Fibroblast of lung (primary cell): ENCODE results near the gene CPLANE2.

Experiments
- CTCF ChIP-seq, 2 donors: IDR thresholded peaks in 1 of 2; conservative IDR thresholded peaks in 1 of 2; 1 replicate in 1 of 2; 2 replicates in 1 of 2; pipeline ENCODE4 v1.5.1; 2011 to 2012; ENCODE audit warnings: low read length in 2 of 2, control low read depth in 1 of 2, inconsistent platforms in 1 of 2, low read depth in 1 of 2, mild to moderate bottlenecking in 1 of 2
- EZH2 ChIP-seq: IDR thresholded peaks from 2 replicates; pipeline ENCODE4 v1.5.1; 2012; ENCODE audit warnings: low read length, control low read depth, mild to moderate bottlenecking; ENCODE audit errors: missing control alignments

GRCh38 chr1:16249596-16250241 is 12.7 kb upstream of the CPLANE2 start:
- TF ChIP-seq CTCF (conservative IDR thresholded peaks at IDR 0.05 in 1 of 2, IDR thresholded peaks at IDR 0.05 in 1 of 2; ENCODE audit: low read depth in 1 of 2, low read length in 2 of 2): no peak
- no peak for TF ChIP-seq EZH2
